Renal cortex interstitium (tissue), 11 donors: Measurements from ENCODE around the gene MDGA2. TPM values are rescaled to one million over a fixed set of nuclear protein-coding genes. Genes with fewer than 3 reads are reported as not detected.
"Not testable (repeated sequence)": the region's sequence is repeated elsewhere in the genome, so short reads cannot be mapped to it uniquely, and the experiment has no call there.

Experiments used
- DNase-seq, 11 donors: peaks; one replicate each; pipeline ENCODE4 v3.0.0-alpha.2; 2013; ENCODE audit warnings: low read depth in 9 of 11, low spot score in 4 of 11; ENCODE audit errors: extremely low read depth in 1 of 11
- polyA plus RNA-seq, 3 donors: library from polyadenylated mRNA; unstranded; fragments of 120-200 nt; gene quantifications; one replicate each; pipeline ENCODE4 v1.2.1, GENCODE V29; 2013; ENCODE audit not compliant: insufficient read length in 3 of 3

The MDGA2 gene
- polyA plus RNA-seq, 3 donors = 2.0 to 2.9 (median 2.3) TPM

GRCh38 chr14:47637753-47638152 lies 37.7 kb downstream of the MDGA2 start:
- DNase-seq = no peak

GRCh38 chr14:47626151-47627035 lies 49.0 kb downstream of the MDGA2 start:
- DNase-seq = no peak

GRCh38 chr14:47624126-47624525 lies 51.3 kb downstream of the MDGA2 start:
- not testable (repeated sequence) for DNase-seq

- DNase-seq = no peak
Measured at GRCh38 chr14:47619392-47619791, 56.0 kb downstream of the MDGA2 start.

GRCh38 chr14:47606566-47606965 lies 68.8 kb downstream of the MDGA2 start:
- DNase-seq = peak in 1 of 11 donors; percentile 1

GRCh38 chr14:47596860-47597259 lies 78.5 kb downstream of the MDGA2 start:
- no peak for DNase-seq

- no peak for DNase-seq
Measured at GRCh38 chr14:47596232-47596631, 79.2 kb downstream of the MDGA2 start.

GRCh38 chr14:47595552-47595951 lies 79.9 kb downstream of the MDGA2 start:
- DNase-seq = no peak

GRCh38 chr14:47590767-47591495 lies 84.5 kb downstream of the MDGA2 start:
- no peak for DNase-seq

- no peak for DNase-seq
Measured at GRCh38 chr14:47585447-47585846, 90.0 kb downstream of the MDGA2 start.

- DNase-seq = no peak
Measured at GRCh38 chr14:47567273-47567672, 108.1 kb downstream of the MDGA2 start.

GRCh38 chr14:47557894-47558293 lies 117.5 kb downstream of the MDGA2 start:
- no peak for DNase-seq

GRCh38 chr14:47555333-47555732 lies 120.1 kb downstream of the MDGA2 start:
- DNase-seq = no peak

GRCh38 chr14:47549886-47550285 lies 125.5 kb downstream of the MDGA2 start:
- no peak for DNase-seq

GRCh38 chr14:47543459-47543858 lies 131.9 kb downstream of the MDGA2 start:
- peak in 1 of 11 donors; percentile 3 for DNase-seq

- no peak for DNase-seq
Measured at GRCh38 chr14:47541662-47542061, 133.7 kb downstream of the MDGA2 start.

GRCh38 chr14:47539031-47539461 lies 136.4 kb downstream of the MDGA2 start:
- DNase-seq = peak in 1 of 11 donors; percentile 22

- DNase-seq = no peak
Measured at GRCh38 chr14:47536341-47536740, 139.1 kb downstream of the MDGA2 start.

- no peak for DNase-seq
Measured at GRCh38 chr14:47526591-47527244, 148.7 kb downstream of the MDGA2 start.

GRCh38 chr14:47524524-47524923 lies 150.9 kb downstream of the MDGA2 start:
- no peak for DNase-seq
